ENCODE results near the gene TRIM33.

Gene TRIM33

GRCh38 chr1:114495486-114495885, 15.5 kb downstream of the TRIM33 start:
- no peak overlapping the region for H3K23ac ChIP-seq (ENCODE audit: low read depth, low read length, poor library complexity)
- H3K4me2 ChIP-seq (ENCODE audit: insufficient read depth, low read length, poor library complexity, severe bottlenecking), result no peak overlapping the region
- H3K4me1 ChIP-seq (ENCODE audit: control insufficient read depth in 2 of 2, insufficient read depth in 1 of 2, low read depth in 1 of 2, low read length in 2 of 2), result no peaks in the 10 kb centered on the region
- H2AK5ac ChIP-seq (ENCODE audit: low read depth, low read length), result no peak overlapping the region
- no peak for DNase-seq (ENCODE audit: low spot score)
- no peak overlapping the region for H3K18ac ChIP-seq (ENCODE audit: low read length)
- no peak overlapping the region for H3K4me3 ChIP-seq (ENCODE audit: low read length in 2 of 2)
- H2BK5ac ChIP-seq (ENCODE audit: low read length), result no peak overlapping the region
- no peak overlapping the region for H2BK120ac ChIP-seq (ENCODE audit: low read depth, low read length)
- H2AFZ ChIP-seq (ENCODE audit: low read length), result no peak overlapping the region
- no peak overlapping the region for H3K9ac ChIP-seq (ENCODE audit: low read depth, low read length, poor library complexity)
- H3K4ac ChIP-seq (ENCODE audit: low read length), result no peak overlapping the region
- H4K8ac ChIP-seq (ENCODE audit: low read depth, low read length), result no peak overlapping the region
- H3K14ac ChIP-seq (ENCODE audit: low read length), result no peak overlapping the region
- no peak overlapping the region for H3K27ac ChIP-seq (replicated peaks; ENCODE audit: low read length)
- H3K79me1 ChIP-seq (ENCODE audit: low read depth, low read length), result peaks cover 9% of the 10 kb centered on the region
- no CpG with 5 or more reads among the region's 2 CpGs for WGBS, 2 donors (ENCODE audit: extremely low coverage in 2 of 2, insufficient read length in 2 of 2, insufficient replicate concordance in 1 of 2)
- H2BK15ac ChIP-seq (ENCODE audit: low read length), result no peak overlapping the region
- H3K36me3 ChIP-seq (replicated peaks in 1 of 2; ENCODE audit: control insufficient read depth in 2 of 2, insufficient read depth in 2 of 2, low read length in 2 of 2), result peaks cover 2 to 38% of the 10 kb centered on the region in 2 donors
- no peak overlapping the region for H2BK12ac ChIP-seq (ENCODE audit: low read length)
- no peak overlapping the region for H4K91ac ChIP-seq (ENCODE audit: low read depth, low read length, poor library complexity)
- no peaks in the 10 kb centered on the region for H3K27me3 ChIP-seq (ENCODE audit: control insufficient read depth in 3 of 3, insufficient read depth in 3 of 3, low read depth in 1 of 3, low read length in 3 of 3)
- H3K9me3 ChIP-seq (replicated peaks in 1 of 2; ENCODE audit: control insufficient read depth in 2 of 2, insufficient read depth in 1 of 2, low read depth in 1 of 2, low read length in 2 of 2), result peaks cover 2 to 41% of the 10 kb centered on the region in 2 donors

GRCh38 chr1:114492978-114493377, 18.0 kb downstream of the TRIM33 start:
- no peak overlapping the region for H2AFZ ChIP-seq (ENCODE audit: low read length)
- no peak overlapping the region for H2BK120ac ChIP-seq (ENCODE audit: low read depth, low read length)
- H3K9ac ChIP-seq (ENCODE audit: low read depth, low read length, poor library complexity), result no peak overlapping the region
- H4K91ac ChIP-seq (ENCODE audit: low read depth, low read length, poor library complexity), result no peak overlapping the region
- no peak overlapping the region for H3K4me3 ChIP-seq (ENCODE audit: low read length in 2 of 2)
- H3K4me2 ChIP-seq (ENCODE audit: insufficient read depth, low read length, poor library complexity, severe bottlenecking), result no peak overlapping the region
- DNase-seq (ENCODE audit: low spot score), result no peak
- no peak overlapping the region for H2BK5ac ChIP-seq (ENCODE audit: low read length)
- no peak overlapping the region for H4K8ac ChIP-seq (ENCODE audit: low read depth, low read length)
- no peaks in the 10 kb centered on the region for H3K27me3 ChIP-seq (ENCODE audit: control insufficient read depth in 3 of 3, insufficient read depth in 3 of 3, low read depth in 1 of 3, low read length in 3 of 3)
- no peak overlapping the region for H2AK5ac ChIP-seq (ENCODE audit: low read depth, low read length)
- H2BK15ac ChIP-seq (ENCODE audit: low read length), result no peak overlapping the region
- no peaks in the 10 kb centered on the region for H3K4me1 ChIP-seq (ENCODE audit: control insufficient read depth in 2 of 2, insufficient read depth in 1 of 2, low read depth in 1 of 2, low read length in 2 of 2)
- no peak overlapping the region for H3K14ac ChIP-seq (ENCODE audit: low read length)
- no peak overlapping the region for H3K23ac ChIP-seq (ENCODE audit: low read depth, low read length, poor library complexity)
- no peak overlapping the region for H3K27ac ChIP-seq (replicated peaks; ENCODE audit: low read length)
- no peak overlapping the region for H3K18ac ChIP-seq (ENCODE audit: low read length)
- no peak overlapping the region for H2BK12ac ChIP-seq (ENCODE audit: low read length)
- H3K4ac ChIP-seq (ENCODE audit: low read length), result no peak overlapping the region
- H3K36me3 ChIP-seq (replicated peaks in 1 of 2; ENCODE audit: control insufficient read depth in 2 of 2, insufficient read depth in 2 of 2, low read length in 2 of 2), result peaks cover 2 to 35% of the 10 kb centered on the region in 2 donors
- H3K9me3 ChIP-seq (replicated peaks in 1 of 2; ENCODE audit: control insufficient read depth in 2 of 2, insufficient read depth in 1 of 2, low read depth in 1 of 2, low read length in 2 of 2), result peaks cover 2 to 26% of the 10 kb centered on the region in 2 donors
- H3K79me1 ChIP-seq (ENCODE audit: low read depth, low read length), result peaks cover 9% of the 10 kb centered on the region
- WGBS, 2 donors (ENCODE audit: extremely low coverage in 2 of 2, insufficient read length in 2 of 2, insufficient replicate concordance in 1 of 2), result no CpG with 5 or more reads among the region's 1 CpG

- no peak overlapping the region for H3K27ac ChIP-seq (replicated peaks; ENCODE audit: low read length)
- no peaks in the 10 kb centered on the region for H3K4me1 ChIP-seq (ENCODE audit: control insufficient read depth in 2 of 2, insufficient read depth in 1 of 2, low read depth in 1 of 2, low read length in 2 of 2)
- peaks cover 2 to 24% of the 10 kb centered on the region in 2 donors for H3K9me3 ChIP-seq (replicated peaks in 1 of 2; ENCODE audit: control insufficient read depth in 2 of 2, insufficient read depth in 1 of 2, low read depth in 1 of 2, low read length in 2 of 2)
- H3K79me1 ChIP-seq (ENCODE audit: low read depth, low read length), result peaks cover 9% of the 10 kb centered on the region
- DNase-seq (ENCODE audit: low spot score), result no peak
- no peak overlapping the region for H3K4me3 ChIP-seq (ENCODE audit: low read length in 2 of 2)
- H3K14ac ChIP-seq (ENCODE audit: low read length), result no peak overlapping the region
- no peak overlapping the region for H2BK15ac ChIP-seq (ENCODE audit: low read length)
- no peak overlapping the region for H2AK5ac ChIP-seq (ENCODE audit: low read depth, low read length)
- no peak overlapping the region for H2BK120ac ChIP-seq (ENCODE audit: low read depth, low read length)
- no peak overlapping the region for H2BK5ac ChIP-seq (ENCODE audit: low read length)
- H4K91ac ChIP-seq (ENCODE audit: low read depth, low read length, poor library complexity), result no peak overlapping the region
- no peak overlapping the region for H3K4ac ChIP-seq (ENCODE audit: low read length)
- H2AFZ ChIP-seq (ENCODE audit: low read length), result no peak overlapping the region
- H3K27me3 ChIP-seq (ENCODE audit: control insufficient read depth in 3 of 3, insufficient read depth in 3 of 3, low read depth in 1 of 3, low read length in 3 of 3), result no peaks in the 10 kb centered on the region
- H3K23ac ChIP-seq (ENCODE audit: low read depth, low read length, poor library complexity), result no peak overlapping the region
- peaks cover 2 to 21% of the 10 kb centered on the region in 2 donors for H3K36me3 ChIP-seq (replicated peaks in 1 of 2; ENCODE audit: control insufficient read depth in 2 of 2, insufficient read depth in 2 of 2, low read length in 2 of 2)
- H3K9ac ChIP-seq (ENCODE audit: low read depth, low read length, poor library complexity), result no peak overlapping the region
- H3K18ac ChIP-seq (ENCODE audit: low read length), result no peak overlapping the region
- H2BK12ac ChIP-seq (ENCODE audit: low read length), result no peak overlapping the region
- H3K4me2 ChIP-seq (ENCODE audit: insufficient read depth, low read length, poor library complexity, severe bottlenecking), result no peak overlapping the region
- no peak overlapping the region for H4K8ac ChIP-seq (ENCODE audit: low read depth, low read length)
- WGBS, 2 donors (ENCODE audit: extremely low coverage in 2 of 2, insufficient read length in 2 of 2, insufficient replicate concordance in 1 of 2), result no CpG with 5 or more reads among the region's 1 CpG
These were observed 20.7 kb downstream of the TRIM33 start for GRCh38 chr1:114490274-114490693.

DNA sequence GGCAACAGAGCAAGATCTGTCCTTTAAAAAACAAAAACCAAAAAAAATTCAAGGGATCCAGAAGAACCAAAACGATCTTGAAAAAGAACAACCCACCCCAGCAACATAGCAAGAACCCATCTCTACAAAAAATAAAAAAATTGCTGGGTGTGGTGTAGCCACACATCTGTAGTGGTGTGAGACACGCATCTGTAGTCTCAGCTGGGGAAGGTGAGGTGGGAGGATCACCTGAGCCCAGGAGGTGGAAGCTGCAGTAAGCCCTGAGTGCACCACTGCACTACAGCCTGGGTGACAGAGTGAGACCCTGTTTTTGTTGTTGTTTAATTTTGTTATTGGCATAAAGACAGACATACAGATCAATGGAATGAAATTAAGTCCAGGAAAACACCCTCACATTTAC, 22.3 kb downstream of the TRIM33 start:
- Histone ChIP-seq H2BK15ac (ENCODE audit: low read length) (no peak overlapping the region), H2BK120ac (ENCODE audit: low read depth, low read length) (no peak overlapping the region), H3K79me1 (ENCODE audit: low read depth, low read length) (peaks cover 6% of the 10 kb centered on the region), H3K9me3 (replicated peaks in 1 of 2; ENCODE audit: control insufficient read depth in 2 of 2, insufficient read depth in 1 of 2, low read depth in 1 of 2, low read length in 2 of 2) (peaks cover 2 to 17% of the 10 kb centered on the region in 2 donors), H4K91ac (ENCODE audit: low read depth, low read length, poor library complexity) (no peak overlapping the region), H3K36me3 (replicated peaks in 1 of 2; ENCODE audit: control insufficient read depth in 2 of 2, insufficient read depth in 2 of 2, low read length in 2 of 2) (peaks cover 2 to 11% of the 10 kb centered on the region in 2 donors), H3K4me3 (ENCODE audit: low read length in 2 of 2) (no peak overlapping the region), H3K27me3 (ENCODE audit: control insufficient read depth in 3 of 3, insufficient read depth in 3 of 3, low read depth in 1 of 3, low read length in 3 of 3) (no peaks in the 10 kb centered on the region), H3K4me1 (ENCODE audit: control insufficient read depth in 2 of 2, insufficient read depth in 1 of 2, low read depth in 1 of 2, low read length in 2 of 2) (no peaks in the 10 kb centered on the region), H2AK5ac (ENCODE audit: low read depth, low read length) (no peak overlapping the region), H3K9ac (ENCODE audit: low read depth, low read length, poor library complexity) (no peak overlapping the region), H3K4ac (ENCODE audit: low read length) (no peak overlapping the region), H3K14ac (ENCODE audit: low read length) (no peak overlapping the region), H4K8ac (ENCODE audit: low read depth, low read length) (no peak overlapping the region), H3K23ac (ENCODE audit: low read depth, low read length, poor library complexity) (no peak overlapping the region), H2AFZ (ENCODE audit: low read length) (no peak overlapping the region), H2BK5ac (ENCODE audit: low read length) (no peak overlapping the region), H2BK12ac (ENCODE audit: low read length) (no peak overlapping the region), H3K27ac (replicated peaks; ENCODE audit: low read length) (no peak overlapping the region), H3K4me2 (ENCODE audit: insufficient read depth, low read length, poor library complexity, severe bottlenecking) (no peak overlapping the region), H3K18ac (ENCODE audit: low read length) (no peak overlapping the region)
- WGBS, 2 donors (ENCODE audit: extremely low coverage in 2 of 2, insufficient read length in 2 of 2, insufficient replicate concordance in 1 of 2), result no CpG with 5 or more reads among the region's 2 CpGs
- DNase-seq (ENCODE audit: low spot score), result no peak

All from neuronal stem cell (in vitro differentiated cells).